ENCODE data around the gene ZNF302.

Gene ZNF302

DNA sequence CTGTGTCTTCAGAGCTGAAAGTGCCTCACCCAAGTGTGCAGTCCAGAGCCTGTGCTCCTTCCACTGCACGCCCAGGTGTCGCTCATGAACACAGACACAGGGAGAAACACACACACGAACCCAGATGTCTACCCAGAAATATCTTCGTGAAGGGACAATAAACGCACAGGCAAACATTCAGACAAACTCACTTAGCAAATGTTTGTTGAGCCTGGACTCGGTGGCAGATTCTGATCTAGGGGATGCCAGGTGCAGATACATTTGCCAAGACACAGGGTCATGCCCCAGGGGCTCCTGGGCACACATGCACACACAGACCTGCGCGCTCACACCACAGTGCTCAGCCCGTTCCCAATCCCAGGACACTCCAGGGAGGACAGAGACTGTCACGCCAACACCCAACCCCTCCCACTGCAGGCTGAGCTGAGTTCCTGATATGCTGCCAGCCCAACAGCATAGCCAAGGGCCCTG is 32.5 kb upstream of the ZNF302 start:
- Histone ChIP-seq H3K9me3 (ENCODE audit: control insufficient read depth, low read length) (no peaks in the 10 kb centered on the region), H3K27me3 (ENCODE audit: control insufficient read depth, insufficient read depth, low read length) (no peaks in the 10 kb centered on the region), H3K79me2 (no peaks in the 10 kb centered on the region), H2AFZ (no peak overlapping the region), H3K27ac (no peak overlapping the region), H3K4me1 (no peaks in the 10 kb centered on the region), H3K4me3 (ENCODE audit: low read depth, low read length) (no peak overlapping the region), H3K36me3 (ENCODE audit: control insufficient read depth, insufficient read depth, low read length) (no peaks in the 10 kb centered on the region), H3K4me2 (ENCODE audit: low read length) (no peak overlapping the region), H3K9ac (no peak overlapping the region)
- TF ChIP-seq, protein P1, sequence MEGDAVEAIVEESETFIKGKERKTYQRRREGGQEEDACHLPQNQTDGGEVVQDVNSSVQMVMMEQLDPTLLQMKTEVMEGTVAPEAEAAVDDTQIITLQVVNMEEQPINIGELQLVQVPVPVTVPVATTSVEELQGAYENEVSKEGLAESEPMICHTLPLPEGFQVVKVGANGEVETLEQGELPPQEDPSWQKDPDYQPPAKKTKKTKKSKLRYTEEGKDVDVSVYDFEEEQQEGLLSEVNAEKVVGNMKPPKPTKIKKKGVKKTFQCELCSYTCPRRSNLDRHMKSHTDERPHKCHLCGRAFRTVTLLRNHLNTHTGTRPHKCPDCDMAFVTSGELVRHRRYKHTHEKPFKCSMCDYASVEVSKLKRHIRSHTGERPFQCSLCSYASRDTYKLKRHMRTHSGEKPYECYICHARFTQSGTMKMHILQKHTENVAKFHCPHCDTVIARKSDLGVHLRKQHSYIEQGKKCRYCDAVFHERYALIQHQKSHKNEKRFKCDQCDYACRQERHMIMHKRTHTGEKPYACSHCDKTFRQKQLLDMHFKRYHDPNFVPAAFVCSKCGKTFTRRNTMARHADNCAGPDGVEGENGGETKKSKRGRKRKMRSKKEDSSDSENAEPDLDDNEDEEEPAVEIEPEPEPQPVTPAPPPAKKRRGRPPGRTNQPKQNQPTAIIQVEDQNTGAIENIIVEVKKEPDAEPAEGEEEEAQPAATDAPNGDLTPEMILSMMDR (IDR thresholded peaks at IDR 0.05), result no peak

DNA sequence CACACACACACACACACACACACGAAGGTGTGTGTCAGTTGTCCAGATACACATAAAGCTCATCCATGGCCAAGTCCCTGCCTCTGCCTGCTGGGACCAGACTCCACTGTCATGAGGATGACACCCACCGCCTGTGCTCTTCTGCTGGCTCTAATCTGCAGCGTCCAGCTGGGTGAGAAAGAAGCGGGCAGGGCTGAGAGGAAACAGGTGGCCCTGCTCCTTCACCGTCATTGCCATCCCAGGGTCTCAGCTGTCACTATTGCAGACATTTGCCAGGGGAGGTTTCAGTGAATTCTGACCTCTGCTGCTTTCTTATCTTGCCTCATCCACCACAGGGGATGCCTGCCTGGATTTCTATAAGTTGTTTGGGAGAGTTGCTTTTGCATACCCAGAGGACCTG is 31.9 kb upstream of the ZNF302 start:
- H3K9ac ChIP-seq, result no peak overlapping the region
- TF ChIP-seq, protein P1 (IDR thresholded peaks at IDR 0.05), result no peak
- no peak overlapping the region for H2AFZ ChIP-seq
- no peaks in the 10 kb centered on the region for H3K36me3 ChIP-seq (ENCODE audit: control insufficient read depth, insufficient read depth, low read length)
- H3K4me2 ChIP-seq (ENCODE audit: low read length), result no peak overlapping the region
- H3K4me1 ChIP-seq, result no peaks in the 10 kb centered on the region
- H3K27ac ChIP-seq, result no peak overlapping the region
- no peaks in the 10 kb centered on the region for H3K27me3 ChIP-seq (ENCODE audit: control insufficient read depth, insufficient read depth, low read length)
- H3K9me3 ChIP-seq (ENCODE audit: control insufficient read depth, low read length), result no peaks in the 10 kb centered on the region
- no peaks in the 10 kb centered on the region for H3K79me2 ChIP-seq
- no peak overlapping the region for H3K4me3 ChIP-seq (ENCODE audit: low read depth, low read length)

DNA sequence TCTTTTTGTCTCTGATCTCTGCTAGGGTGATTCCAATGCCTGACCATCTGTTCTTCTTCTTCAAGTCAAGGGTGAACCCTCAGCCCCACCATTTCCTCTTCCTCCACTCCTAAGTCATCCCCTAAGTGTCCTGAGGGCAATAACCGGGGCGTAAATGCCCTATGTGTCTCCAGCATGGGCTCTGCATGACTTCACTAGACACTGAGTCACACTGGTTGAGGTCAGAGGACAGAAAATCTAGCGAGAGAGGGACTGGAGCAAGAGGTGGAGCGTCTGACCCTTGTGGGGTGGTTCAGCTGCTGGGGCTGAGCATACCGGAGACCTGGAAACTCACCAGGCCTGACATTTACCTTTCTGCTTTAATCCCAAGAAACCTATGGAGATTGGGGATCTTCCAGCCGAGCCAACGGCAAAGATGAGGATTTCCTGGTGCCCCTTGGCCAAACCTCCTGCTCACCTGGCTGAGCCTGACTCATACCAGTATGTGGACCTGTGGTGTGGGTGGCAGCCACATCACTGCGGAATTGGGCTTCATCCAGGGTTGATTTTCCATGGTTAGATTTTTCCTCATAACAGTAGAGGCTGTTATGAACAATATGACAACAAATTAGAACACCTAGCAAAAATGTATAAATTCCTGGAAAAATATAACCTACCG is 27.5 kb upstream of the ZNF302 start:
- no peak overlapping the region for H3K27ac ChIP-seq
- H3K9ac ChIP-seq, result no peak overlapping the region
- no peaks in the 10 kb centered on the region for H3K79me2 ChIP-seq
- no peaks in the 10 kb centered on the region for H3K27me3 ChIP-seq (ENCODE audit: control insufficient read depth, insufficient read depth, low read length)
- no peaks in the 10 kb centered on the region for H3K4me1 ChIP-seq
- no peak overlapping the region for H3K4me3 ChIP-seq (ENCODE audit: low read depth, low read length)
- TF ChIP-seq, protein P1 (IDR thresholded peaks at IDR 0.05), result no peak
- H3K36me3 ChIP-seq (ENCODE audit: control insufficient read depth, insufficient read depth, low read length), result no peaks in the 10 kb centered on the region
- H2AFZ ChIP-seq, result no peak overlapping the region
- peaks cover 3% of the 10 kb centered on the region for H3K9me3 ChIP-seq (ENCODE audit: control insufficient read depth, low read length)
- no peak overlapping the region for H3K4me2 ChIP-seq (ENCODE audit: low read length)

DNA sequence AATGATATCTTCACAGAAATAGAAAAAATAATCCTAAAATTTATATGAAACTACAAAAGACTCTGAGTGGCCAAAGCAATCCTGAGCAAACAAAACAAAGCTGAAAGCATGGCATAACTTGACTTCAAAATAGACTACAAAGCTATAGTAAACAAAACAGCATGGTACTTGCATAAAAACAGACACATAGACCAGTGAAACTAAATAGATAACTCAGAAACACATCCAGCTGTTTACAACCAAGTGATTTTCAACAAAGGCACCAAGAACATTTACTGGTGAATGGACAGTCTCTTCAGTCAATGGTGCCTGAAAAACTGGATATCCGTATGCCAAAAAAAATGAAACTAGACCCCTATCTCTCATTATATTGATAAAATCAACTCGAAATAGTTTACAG is 25.7 kb upstream of the ZNF302 start:
- Histone ChIP-seq H3K36me3 (ENCODE audit: control insufficient read depth, insufficient read depth, low read length) (no peaks in the 10 kb centered on the region), H3K79me2 (no peaks in the 10 kb centered on the region), H3K9ac (no peak overlapping the region), H3K27ac (no peak overlapping the region), H2AFZ (no peak overlapping the region), H3K27me3 (ENCODE audit: control insufficient read depth, insufficient read depth, low read length) (no peaks in the 10 kb centered on the region), H3K9me3 (ENCODE audit: control insufficient read depth, low read length) (peaks cover 3% of the 10 kb centered on the region), H3K4me2 (ENCODE audit: low read length) (no peak overlapping the region), H3K4me3 (ENCODE audit: low read depth, low read length) (no peak overlapping the region), H3K4me1 (no peaks in the 10 kb centered on the region)
- TF ChIP-seq, protein P1 (IDR thresholded peaks at IDR 0.05), result no peak

DNA sequence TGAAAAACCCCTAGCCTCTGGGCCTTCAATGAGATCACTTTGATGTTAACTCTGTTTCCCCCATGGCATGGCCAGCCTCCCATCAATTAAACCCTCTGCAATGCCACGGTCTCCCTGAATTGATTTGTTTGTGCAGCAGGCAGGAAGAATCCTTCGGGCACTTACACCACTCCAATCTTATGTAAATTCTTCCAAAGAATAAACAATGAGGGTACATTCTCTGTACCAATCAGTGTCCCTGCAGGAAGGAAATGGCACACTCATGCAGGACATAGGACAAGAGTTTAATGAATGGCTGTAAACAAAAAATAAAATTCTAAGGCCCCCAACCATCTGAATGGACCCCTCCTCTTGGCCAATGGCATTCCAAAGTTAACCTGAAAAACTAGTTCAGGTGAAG is 22.7 kb upstream of the ZNF302 start:
- Histone ChIP-seq H3K79me2 (no peaks in the 10 kb centered on the region), H3K36me3 (ENCODE audit: control insufficient read depth, insufficient read depth, low read length) (no peaks in the 10 kb centered on the region), H3K4me2 (ENCODE audit: low read length) (no peak overlapping the region), H3K9me3 (ENCODE audit: control insufficient read depth, low read length) (peaks cover 3% of the 10 kb centered on the region), H3K27me3 (ENCODE audit: control insufficient read depth, insufficient read depth, low read length) (no peaks in the 10 kb centered on the region), H3K4me3 (ENCODE audit: low read depth, low read length) (no peak overlapping the region), H3K9ac (no peak overlapping the region), H3K4me1 (no peaks in the 10 kb centered on the region), H3K27ac (no peak overlapping the region), H2AFZ (no peak overlapping the region)
- TF ChIP-seq, protein P1 (IDR thresholded peaks at IDR 0.05), result no peak
